NCI-H187 (cell line): ENCODE measurements around the gene KCNN1.
"Not testable (repeated sequence)": the region's sequence is repeated elsewhere in the genome, so short reads cannot be mapped to it uniquely, and the experiment has no call there.

Experiments
- DNase-seq, 2 experiments: peaks; one replicate each; lab custom pipeline; 2025; lab: John Stamatoyannopoulos, UW

The KCNN1 gene

DNA sequence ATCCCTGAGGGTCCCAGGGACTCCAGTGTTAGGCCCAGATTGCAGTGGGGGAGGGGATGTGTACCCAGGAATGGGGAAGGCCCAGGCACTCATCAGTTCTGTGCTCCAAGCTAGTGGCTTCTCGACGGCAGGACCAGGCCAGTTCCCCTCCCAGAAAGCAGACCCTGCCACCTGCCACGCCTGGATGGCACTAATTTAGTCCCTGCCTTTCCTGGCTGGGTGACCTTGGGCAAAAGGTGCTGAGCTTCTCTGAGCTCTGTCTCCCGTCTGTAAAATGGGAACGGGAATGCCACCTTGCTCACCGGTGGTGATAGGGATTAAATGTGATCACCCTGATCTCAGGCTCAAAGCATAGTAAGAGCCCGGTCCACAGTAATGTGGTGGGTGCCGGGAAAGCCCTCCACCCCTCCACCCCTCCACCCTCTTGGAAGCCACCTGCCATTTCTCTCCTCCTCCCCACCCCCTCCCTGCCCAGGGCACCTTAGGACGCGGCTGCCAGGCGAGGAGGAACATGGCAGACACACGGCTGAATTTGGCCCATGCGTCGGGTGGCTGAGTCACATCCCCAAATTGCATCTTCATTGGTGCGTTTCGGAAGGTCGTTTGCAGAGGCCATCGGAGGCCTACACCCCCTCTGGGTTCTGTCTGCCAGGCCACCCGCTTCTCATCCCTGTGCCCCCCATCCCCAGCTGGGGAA is 2.3 kb downstream of the KCNN1 start:
- no peak for DNase-seq

DNA sequence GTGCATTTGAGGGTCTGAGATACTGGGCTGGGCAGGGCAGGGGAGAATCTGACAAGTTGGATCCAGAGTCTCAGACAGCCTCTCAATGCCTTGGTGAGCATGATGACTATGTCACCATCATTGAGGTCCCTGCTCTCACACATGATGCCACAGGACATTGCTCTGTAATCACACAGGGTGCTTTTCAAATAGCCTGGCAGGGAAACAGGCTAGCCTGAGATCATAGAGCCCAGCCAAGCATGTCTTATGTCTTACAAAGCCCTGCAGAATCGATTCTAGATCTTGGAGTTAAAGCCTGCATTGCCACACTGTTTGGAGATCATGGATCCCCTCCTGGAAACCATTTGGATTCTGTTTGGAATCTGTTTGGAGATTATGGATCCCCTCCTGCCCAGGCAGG is 5.3 kb downstream of the KCNN1 start:
- no peak for DNase-seq

DNA sequence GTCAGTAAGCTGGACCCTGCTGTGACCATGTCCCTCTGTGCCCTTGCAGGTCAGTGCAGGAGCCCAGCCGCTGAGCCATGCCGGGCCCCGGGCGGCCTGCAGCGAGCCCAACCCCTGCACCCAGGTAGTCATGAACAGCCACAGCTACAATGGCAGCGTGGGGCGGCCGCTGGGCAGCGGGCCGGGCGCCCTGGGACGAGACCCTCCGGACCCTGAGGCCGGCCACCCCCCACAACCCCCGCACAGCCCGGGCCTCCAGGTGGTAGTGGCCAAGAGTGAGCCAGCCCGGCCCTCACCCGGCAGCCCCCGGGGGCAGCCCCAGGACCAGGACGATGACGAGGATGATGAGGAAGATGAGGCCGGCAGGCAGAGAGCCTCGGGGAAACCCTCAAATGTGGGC is 6.9 kb downstream of the KCNN1 start:
- no peak for DNase-seq

DNA sequence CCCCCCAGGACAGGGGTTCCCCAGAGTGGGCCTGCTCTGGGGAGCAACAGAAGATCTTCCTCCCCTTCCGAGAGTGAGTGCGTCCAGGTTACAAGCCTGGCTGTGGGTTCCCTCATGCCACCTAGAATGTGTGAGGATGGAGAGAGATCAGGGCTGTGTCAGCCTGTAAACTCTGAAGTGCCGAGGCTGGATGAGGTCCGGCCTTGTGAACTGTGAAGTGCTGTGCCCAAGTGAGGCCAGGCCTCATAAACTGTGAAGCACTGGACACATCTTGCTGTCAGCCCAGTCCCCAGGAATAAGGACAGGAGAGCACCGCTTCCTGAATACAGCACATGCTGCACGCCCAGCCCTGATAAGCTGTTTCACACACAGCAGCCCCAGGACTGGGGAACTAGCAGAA is 7.6 kb downstream of the KCNN1 start:
- no peak for DNase-seq

DNA sequence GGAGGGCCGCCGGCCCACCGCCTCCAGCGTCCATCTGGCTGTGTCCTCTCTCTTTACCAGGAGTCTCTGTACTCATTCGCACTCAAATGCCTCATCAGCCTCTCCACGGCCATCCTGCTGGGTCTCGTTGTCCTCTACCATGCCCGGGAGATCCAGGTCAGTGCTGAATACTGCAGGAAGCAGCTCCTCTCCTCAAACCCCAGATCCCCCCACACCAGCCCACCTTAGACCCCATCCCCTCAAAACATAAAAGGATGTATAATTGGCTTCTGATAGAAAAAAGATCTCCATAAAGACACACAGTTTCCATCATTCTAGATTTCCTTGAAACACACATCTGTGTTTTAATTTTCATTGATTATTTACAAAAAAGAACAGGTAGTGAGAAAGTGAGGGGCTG is 8.1 kb downstream of the KCNN1 start:
- DNase-seq = no peak

DNA sequence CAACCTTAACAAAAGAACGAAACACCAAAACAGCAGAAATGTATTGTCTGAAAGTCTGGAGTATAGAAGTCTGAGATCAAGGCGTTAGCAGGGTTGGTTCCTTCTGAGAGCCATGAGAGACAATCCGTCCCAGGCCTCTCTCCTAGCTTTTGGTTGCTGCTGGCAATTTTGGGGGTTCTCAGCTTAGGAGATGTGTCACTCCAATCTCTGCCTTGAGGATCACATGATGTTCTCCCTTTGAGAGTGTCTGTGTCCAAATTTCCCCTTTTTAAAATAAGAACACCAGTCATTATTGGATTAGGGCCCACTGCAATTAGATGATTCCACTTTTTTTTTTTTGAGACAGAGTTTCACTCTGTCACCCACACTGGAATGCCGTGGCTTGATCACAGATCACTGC is 10.1 kb downstream of the KCNN1 start:
- no peak for DNase-seq

DNA sequence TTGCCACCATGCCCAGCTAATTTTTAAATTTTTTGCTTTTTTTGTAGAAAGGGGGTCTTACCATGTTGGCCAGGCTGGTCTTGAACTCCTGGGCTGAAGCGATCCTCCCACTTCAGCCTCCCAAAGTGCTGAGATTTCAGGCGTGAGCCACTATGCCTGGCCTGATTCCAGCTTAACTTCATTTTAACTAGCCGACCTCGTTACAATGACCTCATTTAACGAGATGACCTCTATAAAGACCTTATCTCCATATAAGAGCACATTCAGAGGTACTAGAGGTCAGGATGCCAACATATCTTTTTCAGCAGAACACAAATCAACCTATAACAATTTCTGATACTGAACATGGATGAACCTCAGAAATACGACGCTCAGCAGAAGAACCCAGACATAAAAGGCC is 10.6 kb downstream of the KCNN1 start:
- DNase-seq = no peak

DNA sequence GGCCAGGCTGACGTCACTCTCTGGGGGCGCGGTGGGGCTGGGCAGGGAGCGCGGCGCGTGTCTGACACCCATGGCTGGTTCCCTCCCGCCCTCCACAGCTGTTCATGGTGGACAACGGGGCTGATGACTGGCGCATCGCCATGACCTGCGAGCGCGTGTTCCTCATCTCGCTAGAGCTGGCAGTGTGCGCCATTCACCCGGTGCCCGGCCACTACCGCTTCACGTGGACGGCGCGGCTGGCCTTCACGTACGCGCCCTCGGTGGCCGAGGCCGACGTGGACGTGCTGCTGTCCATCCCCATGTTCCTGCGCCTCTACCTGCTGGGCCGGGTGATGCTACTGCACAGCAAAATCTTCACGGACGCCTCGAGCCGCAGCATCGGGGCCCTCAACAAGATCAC is 14.7 kb downstream of the KCNN1 start:
- DNase-seq = no peak

DNA sequence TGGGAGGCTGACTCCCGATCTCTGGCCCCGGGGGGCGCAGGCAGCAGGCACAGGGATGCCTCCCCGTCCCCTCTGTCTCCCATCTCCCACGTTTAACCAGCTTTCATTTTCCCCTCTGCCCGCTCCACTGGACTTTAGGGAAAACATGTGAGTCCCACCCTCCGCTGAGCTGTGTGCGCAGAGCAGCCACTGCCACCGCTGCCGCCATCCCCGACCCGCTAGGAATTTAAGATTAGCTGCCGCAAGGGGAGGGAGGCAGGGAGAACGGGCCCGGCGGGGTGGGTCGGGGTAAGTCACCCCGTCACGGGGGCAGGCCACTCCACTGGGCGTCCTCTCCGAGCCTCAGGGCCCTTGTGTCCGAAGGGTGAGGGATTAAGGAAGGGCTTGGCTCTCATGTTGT is 15.5 kb downstream of the KCNN1 start:
- no peak for DNase-seq

DNA sequence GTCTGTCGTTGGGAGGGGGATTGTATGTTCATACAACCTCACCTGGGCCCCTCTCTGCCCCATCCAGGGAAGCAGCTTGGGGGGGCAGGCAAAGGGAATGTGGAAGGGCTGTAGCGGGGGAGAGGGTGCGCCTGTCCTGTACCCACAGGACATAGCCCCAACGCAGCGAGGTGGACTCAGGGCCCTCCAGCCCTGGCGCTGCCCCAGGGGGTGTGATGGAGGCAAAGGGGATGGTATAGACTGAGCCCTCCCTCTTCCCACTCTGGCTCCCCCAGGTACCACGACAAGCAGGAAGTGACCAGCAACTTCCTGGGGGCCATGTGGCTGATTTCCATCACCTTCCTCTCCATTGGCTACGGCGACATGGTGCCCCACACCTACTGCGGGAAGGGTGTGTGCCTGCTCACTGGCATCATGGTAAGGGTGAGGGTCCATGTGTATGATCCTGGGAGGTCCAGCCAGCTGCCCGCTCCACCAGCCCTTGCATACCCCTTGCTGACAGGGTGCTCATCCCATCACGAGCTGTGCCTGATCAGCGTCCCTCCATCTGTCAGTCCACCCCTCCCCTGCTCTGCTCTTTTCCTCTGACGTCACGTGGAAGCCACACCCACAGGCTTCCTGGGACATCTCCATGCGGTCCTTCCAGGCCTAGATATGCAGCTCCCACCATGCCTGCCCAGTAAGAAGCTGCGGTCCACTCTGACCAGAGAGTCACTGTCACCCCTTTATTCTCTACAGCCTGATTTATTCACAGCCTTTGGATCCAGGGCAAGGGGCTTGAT is 18.3 kb downstream of the KCNN1 start:
- DNase-seq = no peak

DNA sequence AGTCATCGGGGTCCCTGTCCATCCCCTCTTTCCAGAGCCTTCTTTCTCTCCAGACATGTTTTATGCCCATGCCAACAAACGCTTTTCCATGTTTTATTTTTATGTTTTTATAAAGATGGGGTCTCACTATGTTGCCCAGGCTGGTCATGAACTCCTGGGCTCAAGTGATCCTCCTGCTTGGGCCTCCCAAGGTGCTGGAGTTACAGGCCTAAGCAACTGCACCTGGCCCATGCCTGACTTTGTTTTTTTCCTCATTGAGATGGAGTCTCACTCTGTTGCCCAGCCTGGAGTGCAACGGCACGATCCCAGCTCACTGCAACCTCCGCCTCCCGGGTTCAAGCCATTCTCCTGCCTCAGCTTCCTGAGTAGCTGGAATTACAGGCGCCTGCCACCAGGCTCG is 19.7 kb downstream of the KCNN1 start:
- DNase-seq = not testable (repeated sequence)

DNA sequence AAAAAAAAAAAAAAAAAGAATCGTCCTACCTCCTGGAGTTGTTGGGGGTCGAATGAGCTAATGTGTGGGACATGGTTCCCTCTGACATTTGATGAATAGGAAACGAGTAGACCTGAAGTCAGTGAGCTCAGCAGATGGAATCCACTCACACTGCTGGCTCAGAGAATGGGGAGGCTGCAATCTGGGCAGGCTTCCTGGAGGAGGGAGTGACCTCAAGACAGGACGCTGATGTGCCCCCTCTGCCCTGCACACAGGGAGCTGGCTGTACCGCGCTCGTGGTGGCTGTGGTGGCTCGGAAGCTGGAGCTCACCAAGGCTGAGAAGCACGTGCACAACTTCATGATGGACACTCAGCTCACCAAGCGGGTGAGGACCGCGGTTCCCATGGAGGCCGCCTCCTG is 21.3 kb downstream of the KCNN1 start:
- DNase-seq = no peak

DNA sequence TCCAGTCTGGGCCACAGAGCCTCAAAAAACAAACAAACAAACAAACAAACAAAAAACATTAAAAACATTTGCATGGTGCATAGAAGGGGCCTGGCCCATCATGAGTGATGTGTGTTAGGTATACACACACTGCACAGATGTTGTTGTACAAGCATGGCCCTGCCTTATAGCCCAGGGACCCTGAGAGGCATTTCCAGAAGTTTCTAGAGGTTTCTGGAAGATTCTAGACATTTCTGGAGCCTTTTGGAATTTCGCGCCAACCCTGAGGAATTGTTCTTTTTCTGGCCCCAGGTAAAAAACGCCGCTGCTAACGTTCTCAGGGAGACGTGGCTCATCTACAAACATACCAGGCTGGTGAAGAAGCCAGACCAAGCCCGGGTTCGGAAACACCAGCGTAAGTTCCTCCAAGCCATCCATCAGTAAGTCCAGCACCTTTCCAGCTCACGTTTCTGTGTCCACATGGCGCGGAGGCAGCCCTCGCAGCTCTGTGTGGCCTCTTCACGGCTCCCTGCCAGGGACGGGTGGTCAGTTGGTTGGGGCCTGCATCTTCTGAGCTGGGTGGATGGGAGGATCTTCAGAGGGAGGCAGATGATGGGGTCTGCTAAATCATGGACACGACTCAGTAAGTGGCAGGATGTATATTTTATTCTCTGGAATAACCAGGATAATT is 22.7 kb downstream of the KCNN1 start:
- no peak for DNase-seq

DNA sequence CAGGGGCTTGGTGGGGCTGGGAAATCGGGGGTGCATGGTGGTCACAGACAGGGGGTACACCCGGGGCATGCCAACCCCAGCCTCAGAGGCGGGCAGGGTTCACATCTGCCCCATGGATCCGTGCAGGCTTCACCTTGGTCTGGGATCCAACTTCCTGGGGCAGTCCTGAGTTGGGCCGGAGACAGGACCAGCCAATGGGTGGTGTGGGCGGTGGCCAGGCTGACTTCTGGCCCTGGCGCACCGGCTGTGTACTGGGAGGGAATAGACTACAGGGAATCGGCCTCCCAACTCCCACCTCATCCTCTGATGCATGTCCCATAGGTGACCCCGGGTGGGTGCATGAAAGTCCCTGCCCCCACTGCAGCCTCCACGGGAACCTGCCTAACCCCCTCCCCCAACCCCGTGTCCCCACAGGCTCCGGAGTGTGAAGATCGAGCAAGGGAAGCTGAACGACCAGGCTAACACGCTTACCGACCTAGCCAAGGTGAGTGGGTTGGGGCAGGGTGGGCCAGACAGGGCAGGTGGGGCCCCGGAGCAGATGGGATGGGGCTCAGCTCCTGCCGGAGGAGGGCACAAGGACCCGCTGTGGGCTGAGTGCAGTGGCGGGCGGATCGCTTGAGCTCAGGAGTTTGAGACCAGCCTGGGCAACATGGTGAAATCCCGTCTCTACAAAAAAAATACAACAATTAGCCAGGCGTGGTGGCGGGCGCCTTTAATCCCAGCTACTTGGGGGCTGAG is 26.3 kb downstream of the KCNN1 start:
- DNase-seq = no peak

DNA sequence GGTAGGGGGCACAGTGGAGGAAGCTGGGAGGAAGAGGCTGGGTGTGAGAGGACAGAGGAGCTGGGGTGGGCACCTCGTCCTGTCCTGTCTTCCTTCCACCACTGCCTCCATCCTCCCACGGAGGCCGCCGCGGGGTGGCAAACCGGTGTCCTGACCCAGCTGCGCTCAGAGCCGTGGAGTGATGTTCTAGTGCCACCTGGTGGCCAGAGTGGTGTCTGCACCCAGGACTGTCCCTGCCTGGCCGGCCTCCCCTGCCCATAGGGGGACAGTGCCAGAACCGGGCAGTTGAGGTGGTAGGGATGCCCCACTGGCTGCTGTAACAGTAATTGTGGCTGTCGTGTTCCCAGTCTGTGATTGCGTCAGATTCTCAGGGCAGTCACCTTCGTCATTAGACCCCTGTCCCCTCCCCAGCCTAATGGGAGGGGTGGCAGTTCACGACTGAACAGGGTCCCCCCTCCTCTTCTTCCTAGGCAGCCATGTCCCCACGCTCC is 30.0 kb downstream of the KCNN1 start:
- peak in 1 of 2 experiments; percentile 20 for DNase-seq

DNA sequence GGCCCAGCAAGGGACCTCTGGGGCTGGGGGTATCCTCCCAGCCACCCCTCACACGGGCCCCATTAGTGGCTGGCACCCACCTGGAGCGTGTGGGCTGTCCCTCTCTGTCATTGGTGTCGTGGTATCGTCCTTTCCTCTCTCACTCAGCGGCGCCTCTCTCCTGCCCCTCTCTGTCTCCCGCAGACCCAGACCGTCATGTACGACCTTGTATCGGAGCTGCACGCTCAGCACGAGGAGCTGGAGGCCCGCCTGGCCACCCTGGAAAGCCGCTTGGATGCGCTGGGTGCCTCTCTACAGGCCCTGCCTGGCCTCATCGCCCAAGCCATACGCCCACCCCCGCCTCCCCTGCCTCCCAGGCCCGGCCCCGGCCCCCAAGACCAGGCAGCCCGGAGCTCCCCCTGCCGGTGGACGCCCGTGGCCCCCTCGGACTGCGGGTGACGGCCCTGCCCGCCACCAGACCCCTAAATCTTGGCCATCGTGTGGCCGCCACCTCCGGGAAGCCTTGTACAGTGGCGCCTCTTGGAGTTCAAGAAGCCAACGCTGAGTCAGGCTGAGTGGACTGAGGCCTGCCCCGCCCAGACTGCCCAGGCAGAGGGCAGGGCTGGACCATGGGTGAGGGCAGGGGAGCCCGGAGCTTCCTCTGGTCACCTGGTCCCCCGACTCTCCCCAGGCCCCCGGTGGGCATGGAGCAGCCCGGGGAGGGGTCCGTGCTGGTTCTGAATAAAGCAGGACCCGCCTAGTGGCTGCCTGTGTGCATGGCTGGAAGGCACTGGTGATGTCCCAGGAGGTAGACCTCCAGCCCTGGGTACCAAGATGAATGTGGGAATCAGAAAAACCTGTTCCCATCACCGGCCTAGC is 31.3 kb downstream of the KCNN1 start:
- DNase-seq = no peak

DNA sequence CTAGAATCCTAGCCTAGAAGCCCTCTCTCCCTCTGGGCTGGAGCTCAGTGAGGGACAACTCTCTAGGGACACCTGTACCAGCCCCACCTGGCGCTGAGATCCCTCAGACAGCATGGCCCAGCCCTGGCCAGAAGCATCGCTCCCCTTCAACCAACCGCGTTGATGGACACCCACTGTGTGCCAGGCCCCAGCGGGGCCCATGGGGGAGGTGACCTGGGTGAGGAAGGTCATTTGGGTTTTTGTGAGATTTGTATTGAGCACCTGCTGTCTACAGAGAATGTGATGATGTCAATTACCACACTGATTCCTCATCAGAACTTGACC is 31.9 kb downstream of the KCNN1 start:
- DNase-seq = no peak

DNA sequence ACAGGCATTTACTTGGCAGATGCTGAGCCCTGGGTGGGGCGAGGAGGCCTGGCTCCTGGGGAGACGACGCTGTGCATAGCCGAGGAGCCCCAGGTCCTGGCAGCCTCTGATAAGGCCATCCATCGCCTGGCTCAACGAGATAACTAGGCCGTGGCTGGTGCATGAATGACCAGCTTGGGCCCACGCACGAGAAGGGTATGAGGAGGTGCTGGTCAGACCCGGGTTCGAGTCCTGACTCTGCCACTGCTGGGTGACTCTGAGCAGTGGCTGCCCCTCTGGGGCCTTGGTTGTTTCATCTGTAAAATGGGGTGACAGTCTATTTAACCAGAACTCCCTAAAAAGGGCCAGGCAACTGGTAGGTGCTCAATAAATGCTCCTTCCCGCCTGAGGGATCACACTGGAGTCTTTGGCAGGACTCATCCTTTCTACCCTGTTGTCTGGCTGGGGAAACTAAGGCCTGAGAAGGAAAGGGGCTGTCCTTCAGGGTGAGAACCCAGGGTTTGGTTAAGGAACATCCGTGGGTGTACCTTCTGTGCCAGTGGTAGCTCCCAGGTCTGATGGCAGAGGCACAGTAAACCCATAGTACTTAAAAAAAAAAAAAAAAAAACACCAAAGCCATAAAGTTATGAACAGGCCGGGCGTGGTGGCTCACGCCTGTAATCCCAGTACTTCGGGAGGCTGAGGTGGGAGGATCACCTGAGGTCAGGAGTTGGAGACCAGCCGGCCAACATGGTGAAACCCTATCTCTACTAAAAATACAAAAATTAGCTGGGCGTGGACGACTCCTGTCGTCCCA is 33.0 kb downstream of the KCNN1 start:
- no peak for DNase-seq

DNA sequence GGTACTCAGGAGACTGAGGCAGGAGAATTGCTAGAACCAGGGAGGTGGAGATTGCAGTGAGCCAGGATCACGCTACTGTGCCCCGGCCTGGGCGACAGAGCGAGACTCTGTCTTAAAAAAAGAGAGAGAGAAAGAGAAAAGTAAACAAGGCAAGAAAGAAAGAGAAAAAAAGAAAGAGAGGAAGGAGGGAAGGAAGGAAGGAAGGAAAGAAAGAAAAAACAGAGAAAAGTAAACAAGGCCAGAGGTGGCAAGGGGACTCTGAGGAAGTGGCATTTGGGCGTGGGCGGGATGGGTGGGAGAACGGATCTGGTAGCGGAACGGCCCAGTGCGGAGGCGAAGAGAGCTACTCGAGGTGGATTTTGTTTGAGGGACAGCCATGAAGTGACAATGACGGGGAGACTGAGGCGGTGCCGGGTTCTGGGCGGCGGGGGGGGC is 33.6 kb downstream of the KCNN1 start:
- DNase-seq = no peak

DNA sequence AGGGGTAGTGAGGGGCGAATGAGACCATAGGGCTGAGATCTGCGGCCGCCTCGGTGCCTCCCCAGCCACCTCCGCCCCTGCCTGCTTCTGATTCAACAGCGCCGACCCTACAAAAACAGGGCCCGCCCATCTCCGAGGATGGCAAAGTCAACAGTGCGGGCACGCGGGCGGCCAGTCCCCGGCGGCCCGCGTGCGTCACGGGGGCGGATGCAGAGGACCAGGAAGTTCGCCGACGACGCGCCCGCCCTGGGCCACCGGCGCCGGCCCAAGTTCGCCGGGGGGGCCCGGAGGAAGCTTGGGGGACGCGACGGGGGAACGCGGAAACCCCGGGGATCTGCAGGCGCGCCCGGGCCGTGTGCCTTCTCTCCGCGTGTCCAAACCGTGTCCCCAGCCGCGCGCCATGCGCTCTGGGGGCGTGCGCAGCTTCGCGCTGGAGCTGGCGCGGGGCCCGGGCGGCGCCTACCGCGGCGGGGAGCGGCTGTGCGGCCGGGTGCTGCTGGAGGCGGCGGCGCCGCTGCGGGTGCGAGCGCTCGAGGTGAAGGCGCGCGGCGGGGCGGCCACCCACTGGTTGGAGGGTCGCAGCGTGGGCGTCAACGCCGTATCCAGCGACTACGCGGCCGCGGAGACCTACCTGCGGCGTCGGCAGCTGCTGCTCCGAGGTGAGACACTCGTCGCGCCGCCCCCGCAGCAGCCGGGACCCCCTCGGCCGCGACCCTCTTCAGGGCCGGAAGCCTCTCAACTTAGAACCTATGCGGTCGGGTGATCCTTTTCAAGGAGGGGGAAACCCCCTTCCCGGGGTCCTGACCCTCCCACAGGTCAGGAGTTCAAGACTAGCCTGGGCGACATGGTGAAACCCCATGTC is 34.2 kb downstream of the KCNN1 start:
- DNase-seq = no peak
